NB4 (cell line): Measurements from ENCODE around the gene MYO1F.

Experiments used
- CTCF ChIP-seq: IDR thresholded peaks from one replicate; pipeline ENCODE4 v1.5.1; 2012; ENCODE audit warnings: low read depth, low read length
- POLR2A ChIP-seq: IDR thresholded peaks from 2 replicates; pipeline ENCODE4 v1.6.1; 2011; ENCODE audit warnings: mild to moderate bottlenecking; ENCODE audit not compliant: insufficient read length; ENCODE audit errors: extremely low read depth

- TF ChIP-seq CTCF (peak; percentile 50), POLR2A (no peak)
Measured at GRCh38 chr19:8593931-8594330, 16.7 kb upstream of the MYO1F start.
